Measurements from ENCODE around the gene LCA5.
A peak's percentile ranks its signal among the peaks of the same experiment; 100 is the strongest.
"Not testable (repeated sequence)": the region's sequence is repeated elsewhere in the genome, so short reads cannot be mapped to it uniquely, and the experiment has no call there.

The LCA5 gene

DNA sequence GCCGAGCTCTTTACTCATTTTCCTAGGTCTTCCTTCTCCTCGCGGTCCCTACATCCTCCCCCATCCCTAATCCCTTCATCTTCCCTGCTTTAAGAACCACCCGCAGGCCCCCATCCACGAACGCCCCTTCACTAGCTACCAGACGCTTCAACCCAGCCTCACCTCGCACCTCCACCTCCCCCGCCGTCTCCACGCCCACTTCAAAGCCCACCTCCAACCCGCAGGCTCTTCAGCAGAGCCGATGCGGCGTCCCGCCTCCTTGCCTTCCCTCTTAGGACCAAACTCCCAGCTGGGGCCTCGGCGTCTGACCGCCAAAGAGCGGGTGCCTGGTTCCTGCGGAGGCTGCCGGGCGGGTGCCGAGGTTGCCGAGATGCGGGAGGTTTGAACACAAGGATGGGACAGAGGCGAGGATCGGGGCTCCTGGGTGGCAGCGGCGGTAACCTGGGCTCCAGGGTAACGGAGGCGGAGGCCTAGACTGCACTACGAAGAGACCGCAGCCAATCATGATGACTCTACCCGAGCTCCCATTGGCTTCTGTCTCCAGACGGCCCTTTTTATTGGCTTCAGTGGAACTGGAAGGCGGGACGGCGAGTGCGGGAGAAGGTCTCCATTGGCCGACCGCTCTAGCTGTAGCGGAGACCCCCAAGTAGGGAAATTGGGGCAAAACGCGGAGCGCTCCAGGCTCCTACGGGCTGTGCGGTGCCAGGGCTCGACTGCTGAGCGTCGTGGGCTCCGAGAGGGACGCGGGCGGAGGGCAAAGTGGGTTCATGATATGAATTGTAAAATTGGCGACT, at the start of gene LCA5:
Gene LCA5, minus strand, starts transcription at position 477 of the 794 bp plus-strand sequence. CDS start 18,536 bp downstream, outside the sequence.
- peak within 1 kb of the TSS; percentile 90 for H2AFZ ChIP-seq
- H3K9ac ChIP-seq = peak within 1 kb of the TSS; percentile 56
- no peaks in the 10 kb centered on the region for H3K36me3 ChIP-seq (ENCODE audit: control insufficient read depth, insufficient read depth, low read length)
- H3K79me2 ChIP-seq = peaks cover 9% of the 10 kb centered on the region
- H3K27me3 ChIP-seq (ENCODE audit: control insufficient read depth, insufficient read depth, low read length) = no peaks in the 10 kb centered on the region
- peaks cover 15% of the 10 kb centered on the region for H3K4me1 ChIP-seq
- H3K4me2 ChIP-seq (ENCODE audit: low read length) = peak within 1 kb of the TSS; percentile 88
- peak within 1 kb of the TSS; percentile 96 for H3K4me3 ChIP-seq (ENCODE audit: low read depth, low read length)
- no peaks in the 10 kb centered on the region for H3K9me3 ChIP-seq (ENCODE audit: control insufficient read depth, low read length)
- H3K27ac ChIP-seq = peak within 1 kb of the TSS; percentile 92
- TF ChIP-seq, protein P1, sequence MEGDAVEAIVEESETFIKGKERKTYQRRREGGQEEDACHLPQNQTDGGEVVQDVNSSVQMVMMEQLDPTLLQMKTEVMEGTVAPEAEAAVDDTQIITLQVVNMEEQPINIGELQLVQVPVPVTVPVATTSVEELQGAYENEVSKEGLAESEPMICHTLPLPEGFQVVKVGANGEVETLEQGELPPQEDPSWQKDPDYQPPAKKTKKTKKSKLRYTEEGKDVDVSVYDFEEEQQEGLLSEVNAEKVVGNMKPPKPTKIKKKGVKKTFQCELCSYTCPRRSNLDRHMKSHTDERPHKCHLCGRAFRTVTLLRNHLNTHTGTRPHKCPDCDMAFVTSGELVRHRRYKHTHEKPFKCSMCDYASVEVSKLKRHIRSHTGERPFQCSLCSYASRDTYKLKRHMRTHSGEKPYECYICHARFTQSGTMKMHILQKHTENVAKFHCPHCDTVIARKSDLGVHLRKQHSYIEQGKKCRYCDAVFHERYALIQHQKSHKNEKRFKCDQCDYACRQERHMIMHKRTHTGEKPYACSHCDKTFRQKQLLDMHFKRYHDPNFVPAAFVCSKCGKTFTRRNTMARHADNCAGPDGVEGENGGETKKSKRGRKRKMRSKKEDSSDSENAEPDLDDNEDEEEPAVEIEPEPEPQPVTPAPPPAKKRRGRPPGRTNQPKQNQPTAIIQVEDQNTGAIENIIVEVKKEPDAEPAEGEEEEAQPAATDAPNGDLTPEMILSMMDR (IDR thresholded peaks at IDR 0.05) = no peak

DNA sequence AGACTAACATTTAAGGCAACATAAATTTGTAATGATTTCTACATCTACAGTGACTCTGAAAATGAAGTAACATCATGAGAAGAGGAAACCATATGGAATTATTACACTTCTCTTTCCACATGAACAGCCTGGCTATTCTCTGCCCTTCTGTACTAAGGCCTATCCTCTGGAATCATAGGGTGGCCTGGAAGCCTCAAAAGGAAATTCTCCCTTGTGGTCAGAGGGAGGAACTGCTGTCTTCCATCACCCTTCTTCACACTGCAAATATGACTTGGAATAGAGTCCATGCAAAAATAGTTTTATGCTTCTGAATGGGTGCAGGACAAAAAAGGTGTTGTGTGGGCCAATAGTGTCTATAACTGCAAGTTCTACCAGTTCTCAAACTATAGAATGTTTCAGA, 49.3 kb upstream of the LCA5 start:
- Histone ChIP-seq H3K36me3 (ENCODE audit: control insufficient read depth, insufficient read depth, low read length) (no peaks in the 10 kb centered on the region), H3K4me3 (ENCODE audit: low read depth, low read length) (no peak overlapping the region), H3K4me2 (ENCODE audit: low read length) (no peak overlapping the region), H3K4me1 (no peaks in the 10 kb centered on the region), H2AFZ (no peak overlapping the region), H3K27ac (no peak overlapping the region), H3K27me3 (ENCODE audit: control insufficient read depth, insufficient read depth, low read length) (no peaks in the 10 kb centered on the region), H3K9me3 (ENCODE audit: control insufficient read depth, low read length) (no peaks in the 10 kb centered on the region), H3K9ac (no peak overlapping the region), H3K79me2 (no peaks in the 10 kb centered on the region)
- TF ChIP-seq, protein P1 (IDR thresholded peaks at IDR 0.05) = no peak

DNA sequence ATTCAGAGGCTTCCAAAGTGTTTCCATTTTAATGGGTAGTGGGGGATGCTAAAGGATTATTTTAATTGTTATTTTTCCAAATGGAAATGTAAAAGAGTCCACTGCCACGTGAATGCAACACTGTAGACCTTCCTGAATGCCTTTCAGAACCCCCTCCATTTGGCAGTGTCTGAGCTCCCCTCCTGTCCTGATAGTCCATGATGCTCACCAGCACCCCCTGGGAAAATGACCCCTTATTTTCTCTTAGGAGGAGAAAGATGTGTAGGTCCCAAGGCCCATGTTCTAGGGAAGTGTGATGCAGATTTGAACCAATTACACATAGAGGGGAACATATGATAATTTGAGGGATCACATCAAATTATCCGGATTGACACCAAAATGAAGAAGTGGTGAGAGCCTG, 47.1 kb upstream of the LCA5 start:
- Histone ChIP-seq H3K4me2 (ENCODE audit: low read length) (no peak overlapping the region), H3K9ac (no peak overlapping the region), H3K9me3 (ENCODE audit: control insufficient read depth, low read length) (no peaks in the 10 kb centered on the region), H3K4me1 (no peaks in the 10 kb centered on the region), H2AFZ (no peak overlapping the region), H3K27me3 (ENCODE audit: control insufficient read depth, insufficient read depth, low read length) (no peaks in the 10 kb centered on the region), H3K79me2 (no peaks in the 10 kb centered on the region), H3K27ac (no peak overlapping the region), H3K4me3 (ENCODE audit: low read depth, low read length) (no peak overlapping the region), H3K36me3 (ENCODE audit: control insufficient read depth, insufficient read depth, low read length) (no peaks in the 10 kb centered on the region)
- TF ChIP-seq, protein P1 (IDR thresholded peaks at IDR 0.05) = no peak

DNA sequence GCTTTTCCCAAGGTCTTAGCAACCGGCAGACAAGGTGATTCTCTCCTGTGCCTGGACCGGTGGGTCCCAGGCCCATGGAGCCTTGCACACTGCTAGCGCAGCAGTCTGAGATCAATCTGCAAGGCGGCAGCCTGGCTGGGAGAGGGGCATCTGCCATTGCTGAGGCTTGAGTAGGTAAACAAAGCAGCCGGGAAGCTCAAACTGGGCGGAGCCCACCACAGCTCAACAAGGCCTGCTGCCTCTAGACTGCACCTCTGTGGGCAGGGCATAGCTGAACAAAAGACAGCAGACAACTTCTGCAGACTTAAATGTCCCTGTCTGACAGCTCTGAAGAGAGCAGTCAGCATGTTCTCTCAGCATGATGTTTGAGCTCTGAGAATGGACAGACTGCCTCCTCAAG, 40.7 kb upstream of the LCA5 start:
- H3K79me2 ChIP-seq; H3K27ac ChIP-seq; H3K4me1 ChIP-seq; H2AFZ ChIP-seq; H3K36me3 ChIP-seq (ENCODE audit: control insufficient read depth, insufficient read depth, low read length); H3K27me3 ChIP-seq (ENCODE audit: control insufficient read depth, insufficient read depth, low read length); H3K4me3 ChIP-seq (ENCODE audit: low read depth, low read length); H3K4me2 ChIP-seq (ENCODE audit: low read length); H3K9ac ChIP-seq; H3K9me3 ChIP-seq (ENCODE audit: control insufficient read depth, low read length): not testable (repeated sequence)

DNA sequence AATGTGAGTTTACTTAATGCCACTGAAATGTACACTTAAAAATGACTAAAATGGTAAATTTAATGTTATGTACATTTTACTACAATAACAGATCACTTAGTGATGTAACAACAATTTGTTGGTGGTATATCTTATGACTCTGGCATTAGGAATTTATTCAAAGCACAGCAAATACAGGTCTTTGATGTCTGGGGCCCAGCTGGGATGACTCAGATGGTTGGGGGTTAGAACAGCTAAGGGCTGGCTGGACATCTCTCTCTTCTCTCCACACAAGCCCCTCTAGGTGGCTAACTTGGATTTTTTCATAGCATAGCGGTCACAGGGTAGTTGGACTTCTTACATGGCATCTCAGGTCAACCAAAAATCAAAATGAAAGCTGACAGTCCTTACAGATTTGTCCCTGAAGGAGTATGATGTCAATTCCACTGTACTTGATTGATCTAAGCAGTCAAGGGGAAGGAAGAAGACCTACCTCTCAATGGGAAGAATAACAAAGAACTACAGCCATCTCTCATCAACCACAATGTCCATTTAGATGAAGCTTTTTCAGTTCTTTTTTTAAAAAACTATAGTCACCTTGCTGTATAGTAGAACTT, 37.5 kb upstream of the LCA5 start:
- peaks cover 5% of the 10 kb centered on the region for H3K4me1 ChIP-seq
- H3K36me3 ChIP-seq (ENCODE audit: control insufficient read depth, insufficient read depth, low read length) = no peaks in the 10 kb centered on the region
- no peak overlapping the region for H3K9ac ChIP-seq
- H3K4me2 ChIP-seq (ENCODE audit: low read length) = no peak overlapping the region
- TF ChIP-seq, protein P1 (IDR thresholded peaks at IDR 0.05) = no peak
- no peaks in the 10 kb centered on the region for H3K27me3 ChIP-seq (ENCODE audit: control insufficient read depth, insufficient read depth, low read length)
- no peak overlapping the region for H3K27ac ChIP-seq
- no peak overlapping the region for H2AFZ ChIP-seq
- peaks cover 2% of the 10 kb centered on the region for H3K79me2 ChIP-seq
- H3K4me3 ChIP-seq (ENCODE audit: low read depth, low read length) = no peak overlapping the region
- H3K9me3 ChIP-seq (ENCODE audit: control insufficient read depth, low read length) = no peaks in the 10 kb centered on the region
